ENCODE measurements around the gene CD1D.

DNA sequence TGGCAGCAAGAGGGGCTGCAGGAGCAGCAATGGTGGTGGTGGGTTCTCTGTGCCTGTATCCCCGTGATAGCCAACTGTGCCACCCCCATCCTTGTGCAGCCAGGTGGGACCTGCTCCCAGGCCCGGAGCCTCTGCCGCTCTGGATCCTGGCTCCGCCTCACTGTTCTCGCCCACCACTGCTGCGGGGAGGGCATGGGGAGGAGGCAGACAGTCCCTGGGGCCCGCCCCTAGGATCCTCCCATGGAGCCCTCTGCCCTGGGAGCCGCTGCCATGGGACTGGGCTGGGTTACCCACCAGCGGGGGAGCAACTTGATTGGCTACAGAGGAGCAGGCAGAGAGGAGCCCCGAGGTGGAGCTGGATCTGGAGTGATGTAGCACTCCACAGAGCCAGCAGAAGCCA lies 31.6 kb downstream of the CD1D start:
- TF ChIP-seq, protein P1, sequence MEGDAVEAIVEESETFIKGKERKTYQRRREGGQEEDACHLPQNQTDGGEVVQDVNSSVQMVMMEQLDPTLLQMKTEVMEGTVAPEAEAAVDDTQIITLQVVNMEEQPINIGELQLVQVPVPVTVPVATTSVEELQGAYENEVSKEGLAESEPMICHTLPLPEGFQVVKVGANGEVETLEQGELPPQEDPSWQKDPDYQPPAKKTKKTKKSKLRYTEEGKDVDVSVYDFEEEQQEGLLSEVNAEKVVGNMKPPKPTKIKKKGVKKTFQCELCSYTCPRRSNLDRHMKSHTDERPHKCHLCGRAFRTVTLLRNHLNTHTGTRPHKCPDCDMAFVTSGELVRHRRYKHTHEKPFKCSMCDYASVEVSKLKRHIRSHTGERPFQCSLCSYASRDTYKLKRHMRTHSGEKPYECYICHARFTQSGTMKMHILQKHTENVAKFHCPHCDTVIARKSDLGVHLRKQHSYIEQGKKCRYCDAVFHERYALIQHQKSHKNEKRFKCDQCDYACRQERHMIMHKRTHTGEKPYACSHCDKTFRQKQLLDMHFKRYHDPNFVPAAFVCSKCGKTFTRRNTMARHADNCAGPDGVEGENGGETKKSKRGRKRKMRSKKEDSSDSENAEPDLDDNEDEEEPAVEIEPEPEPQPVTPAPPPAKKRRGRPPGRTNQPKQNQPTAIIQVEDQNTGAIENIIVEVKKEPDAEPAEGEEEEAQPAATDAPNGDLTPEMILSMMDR (IDR thresholded peaks at IDR 0.05) = no peak
- TF ChIP-seq POLR2A (IDR thresholded peaks at IDR 0.05) = no peak
